Activated effector memory CD4-positive, alpha-beta T cell treated with Interleukin-2 at 50 U/mL for 16 hours (primary cell): ENCODE data around the gene HES5.

ENCODE experiments used
- DNase-seq: peaks from one replicate; pipeline ENCODE4 v3.0.0-alpha.2; 2020

The HES5 gene

DNA sequence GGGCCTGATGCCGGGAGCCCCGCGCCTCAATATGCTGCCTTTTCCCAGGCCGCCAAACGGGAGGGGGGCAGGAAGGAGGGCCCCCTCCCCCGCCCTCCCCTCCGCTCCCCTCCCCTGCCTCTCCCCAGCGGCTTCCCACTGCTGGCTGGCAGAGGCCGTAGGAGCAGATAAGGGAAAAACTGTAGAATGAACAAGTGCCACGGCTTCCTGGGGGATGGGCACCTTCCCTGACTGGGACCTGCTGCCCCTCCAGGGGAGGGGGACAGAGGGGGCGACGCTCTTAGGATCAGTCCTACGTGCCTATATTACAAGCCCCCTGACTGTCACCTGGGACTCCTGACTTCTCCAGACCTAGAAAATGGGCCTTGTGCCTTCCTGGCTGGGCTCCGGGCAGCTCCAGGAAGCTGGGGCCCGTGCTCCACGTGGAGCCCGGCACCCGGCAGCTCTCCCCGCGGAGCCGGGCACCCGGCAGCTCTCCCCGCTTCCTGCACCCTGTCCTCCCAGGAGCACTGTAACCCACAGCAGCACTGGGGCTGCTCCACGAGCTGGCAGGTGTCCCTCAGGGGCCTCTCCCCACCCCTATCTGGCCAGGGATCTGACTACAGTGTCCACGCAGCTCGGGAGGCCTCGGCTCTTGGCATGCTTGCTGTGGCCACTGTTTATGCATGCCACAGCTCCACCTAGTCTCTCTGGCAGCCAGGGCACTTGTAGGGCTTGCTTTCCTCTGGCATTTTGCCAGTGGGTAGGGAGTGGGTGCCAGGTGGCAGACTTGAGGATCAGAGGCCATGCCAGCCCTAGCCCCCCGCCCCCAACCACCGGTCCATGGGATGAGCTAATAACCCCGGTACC, 674 bp upstream of the HES5 start:
- no peak for DNase-seq

DNA sequence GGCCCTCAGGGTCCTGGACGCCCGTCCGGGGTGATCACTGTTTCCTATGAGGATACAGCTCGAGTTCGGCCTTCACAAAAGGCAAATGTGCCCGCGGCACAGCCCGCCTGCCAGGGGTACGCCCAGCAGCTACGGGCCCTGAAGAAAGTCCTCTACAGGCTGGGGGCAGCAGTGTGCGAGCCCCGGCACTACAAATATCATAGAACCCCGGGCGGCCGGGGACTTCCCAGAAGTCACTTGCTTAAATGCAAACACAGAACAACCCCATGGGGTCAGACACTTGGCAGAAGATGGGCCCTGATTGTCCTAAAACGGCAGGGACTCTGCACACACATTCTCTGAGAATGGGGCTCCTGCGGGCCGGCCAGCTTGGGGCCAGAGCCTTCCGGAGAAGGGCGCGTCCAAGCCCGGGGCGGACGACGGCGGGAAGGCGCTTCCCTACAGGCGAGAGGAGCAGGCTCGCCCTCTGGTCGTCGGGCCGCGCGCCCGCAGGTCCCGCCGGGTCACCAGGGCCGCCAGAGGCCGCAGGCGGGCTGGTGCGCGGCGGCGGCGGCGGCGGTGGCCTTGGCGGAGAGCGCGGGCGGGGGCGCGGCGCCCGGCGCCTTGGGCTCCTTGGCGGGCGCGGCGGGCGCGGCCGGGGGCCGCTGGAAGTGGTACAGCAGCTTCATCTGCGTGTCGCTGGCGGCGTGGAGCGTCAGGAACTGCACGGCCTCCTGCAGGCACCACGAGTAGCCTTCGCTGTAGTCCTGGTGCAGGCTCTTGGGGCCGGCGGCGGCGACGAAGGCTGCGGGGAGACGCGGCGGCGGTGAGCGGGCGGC, 888 bp downstream of the HES5 start:
- no peak for DNase-seq

DNA sequence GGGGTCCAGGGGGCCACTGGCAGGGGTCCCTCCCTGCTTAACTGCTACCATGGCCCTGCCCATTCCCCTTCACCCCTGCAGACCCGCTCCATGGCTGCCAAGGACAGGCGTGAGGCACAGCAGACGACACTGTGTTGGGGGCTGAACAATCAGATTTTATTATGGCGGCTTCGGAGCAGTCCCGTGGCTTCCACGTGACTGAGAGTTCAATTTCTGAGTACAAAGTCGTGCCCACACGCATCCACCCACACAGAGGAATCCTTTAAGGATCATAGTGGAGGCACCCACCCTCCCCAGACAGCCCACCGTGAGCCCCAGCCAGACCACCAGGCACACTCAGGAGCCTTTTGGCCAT, 1.5 kb downstream of the HES5 start:
- DNase-seq = no peak

DNA sequence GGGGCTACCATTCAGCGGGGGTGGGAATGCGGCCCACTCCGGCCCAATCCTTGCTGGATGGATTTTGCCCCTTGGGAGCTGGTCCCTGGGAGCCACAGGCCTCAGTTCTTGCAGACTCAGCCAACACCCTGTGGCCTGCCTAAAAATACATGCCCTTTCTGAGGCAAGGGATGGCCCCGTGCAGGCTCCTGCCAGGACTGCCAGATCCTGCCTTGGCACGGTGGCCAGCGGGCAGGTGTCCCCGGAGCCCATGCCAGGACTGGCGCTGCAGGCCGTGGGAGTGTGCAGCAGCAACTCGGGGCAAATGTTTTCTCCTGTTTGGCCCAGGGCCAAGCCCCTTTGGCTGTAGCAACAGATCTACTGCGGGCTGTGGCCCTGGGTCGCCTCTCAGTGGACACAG, 2.0 kb downstream of the HES5 start:
- DNase-seq = no peak

DNA sequence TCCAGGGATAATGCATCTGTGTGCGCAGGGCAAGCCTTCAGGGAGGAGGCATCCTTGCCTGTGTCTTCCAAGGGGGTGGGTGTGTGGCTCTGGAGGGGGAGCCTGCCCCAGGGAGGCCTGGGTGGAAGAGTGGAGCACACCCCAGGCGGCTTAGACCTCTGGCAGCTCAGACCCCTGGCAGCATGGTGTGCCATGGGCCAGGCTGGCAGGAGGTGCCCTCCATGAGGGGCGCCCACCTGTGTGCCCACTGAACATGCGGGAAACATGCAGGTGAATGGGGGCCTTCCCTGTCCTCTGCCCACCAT, 2.6 kb downstream of the HES5 start:
- DNase-seq = no peak

DNA sequence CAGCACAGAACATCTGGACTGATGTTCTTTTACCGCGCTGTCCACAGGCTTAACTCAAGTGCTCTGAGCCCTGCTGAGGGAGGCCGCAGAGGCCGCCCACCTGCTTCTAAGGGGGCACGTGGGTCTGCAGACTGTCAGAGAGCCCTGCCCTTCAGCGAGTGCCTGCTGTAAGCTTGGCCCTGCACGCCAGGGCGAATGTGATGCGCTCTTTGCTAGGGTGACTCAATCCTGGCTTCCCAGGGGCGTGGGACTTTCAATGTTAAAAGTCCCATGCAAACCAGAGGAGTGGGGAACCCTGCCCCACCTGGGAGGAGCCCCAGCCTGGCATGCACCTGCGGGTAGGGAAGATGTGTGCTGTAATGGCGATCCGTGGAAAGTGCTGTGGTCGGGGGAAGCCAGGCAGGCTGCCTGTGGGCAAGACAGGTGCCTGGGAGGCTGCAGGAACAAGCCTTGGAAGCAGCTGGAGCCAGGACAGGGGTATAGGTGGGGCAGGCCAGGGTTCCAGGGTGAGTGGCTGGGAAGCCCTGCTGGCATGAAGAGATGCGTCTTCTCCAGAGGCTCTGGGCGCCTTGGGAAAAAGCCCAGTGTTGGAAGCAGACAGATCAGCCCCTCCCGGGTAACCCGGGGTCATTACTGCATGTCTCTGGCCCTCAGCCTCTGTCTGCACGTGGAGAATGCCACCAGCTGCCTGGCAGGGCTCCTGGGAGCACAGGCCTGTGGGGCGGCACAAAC, 3.1 kb downstream of the HES5 start:
- DNase-seq = no peak

DNA sequence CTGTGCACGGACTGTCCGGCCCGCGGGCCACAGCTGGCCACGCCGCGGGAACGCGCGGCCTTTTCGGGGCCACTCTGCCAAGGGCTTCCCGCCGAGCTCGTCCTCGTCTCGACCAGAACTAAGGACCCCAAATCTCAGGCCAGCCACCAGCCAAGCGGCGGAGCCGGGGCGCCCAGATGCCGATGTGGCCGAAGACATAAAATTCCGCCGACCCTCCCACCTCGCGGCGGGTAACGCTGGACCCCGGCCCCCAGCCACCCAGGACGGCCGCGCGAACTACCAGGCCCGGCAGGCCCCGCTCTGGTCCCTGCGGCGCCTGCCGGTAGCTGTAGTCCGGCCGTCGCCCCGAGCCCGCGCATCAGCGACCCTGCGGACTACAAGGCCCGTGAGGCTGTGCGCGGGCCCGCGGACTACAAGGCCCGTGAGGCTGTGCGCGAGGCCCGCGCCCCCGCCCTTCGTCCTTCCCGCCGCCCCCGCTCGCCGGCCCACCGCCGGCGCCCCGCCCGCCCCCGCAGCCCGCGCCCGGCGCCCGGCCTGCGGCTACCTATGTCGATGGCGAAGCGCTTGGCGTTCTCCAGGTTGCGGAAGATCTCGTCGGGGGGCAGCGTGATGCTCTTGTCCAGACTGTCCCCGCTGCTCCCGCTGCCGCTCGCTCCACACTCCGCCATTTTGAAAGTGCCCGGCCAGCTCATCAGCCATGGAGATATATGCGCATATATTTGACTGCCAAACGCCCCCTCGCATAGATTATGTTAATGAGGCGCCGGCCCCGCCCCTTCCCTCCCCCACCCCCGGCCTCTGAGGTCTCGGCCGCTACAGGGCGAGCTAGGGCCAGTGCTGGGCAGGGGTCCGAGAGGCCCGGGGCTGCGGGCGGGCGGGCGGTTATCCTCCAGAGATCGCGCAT, 3.9 kb downstream of the HES5 start, which contains the start of gene PANK4:
PANK4 (minus strand) TSS at position 677 of the 904 bp plus-strand sequence; CDS start at position 668, 9 bp downstream.
- peak; percentile 83 for DNase-seq

DNA sequence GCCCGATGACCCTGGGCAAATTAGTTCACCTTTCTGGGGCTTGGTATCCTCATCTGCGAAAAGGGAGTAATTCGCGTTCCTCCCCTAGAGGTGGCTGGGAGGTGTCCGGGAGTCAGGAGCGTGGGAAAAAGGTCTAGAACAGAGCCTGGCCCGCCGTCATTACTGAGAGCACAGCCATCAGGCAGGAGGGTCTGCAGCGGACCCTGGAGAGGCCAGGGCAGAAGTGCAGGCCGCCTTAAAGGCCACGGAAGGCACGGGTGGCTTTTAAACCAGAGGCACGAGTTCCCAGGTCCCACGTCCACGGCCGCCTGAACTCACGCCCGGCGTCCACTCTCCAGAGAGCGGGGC, 4.5 kb downstream of the HES5 start:
- no peak for DNase-seq

DNA sequence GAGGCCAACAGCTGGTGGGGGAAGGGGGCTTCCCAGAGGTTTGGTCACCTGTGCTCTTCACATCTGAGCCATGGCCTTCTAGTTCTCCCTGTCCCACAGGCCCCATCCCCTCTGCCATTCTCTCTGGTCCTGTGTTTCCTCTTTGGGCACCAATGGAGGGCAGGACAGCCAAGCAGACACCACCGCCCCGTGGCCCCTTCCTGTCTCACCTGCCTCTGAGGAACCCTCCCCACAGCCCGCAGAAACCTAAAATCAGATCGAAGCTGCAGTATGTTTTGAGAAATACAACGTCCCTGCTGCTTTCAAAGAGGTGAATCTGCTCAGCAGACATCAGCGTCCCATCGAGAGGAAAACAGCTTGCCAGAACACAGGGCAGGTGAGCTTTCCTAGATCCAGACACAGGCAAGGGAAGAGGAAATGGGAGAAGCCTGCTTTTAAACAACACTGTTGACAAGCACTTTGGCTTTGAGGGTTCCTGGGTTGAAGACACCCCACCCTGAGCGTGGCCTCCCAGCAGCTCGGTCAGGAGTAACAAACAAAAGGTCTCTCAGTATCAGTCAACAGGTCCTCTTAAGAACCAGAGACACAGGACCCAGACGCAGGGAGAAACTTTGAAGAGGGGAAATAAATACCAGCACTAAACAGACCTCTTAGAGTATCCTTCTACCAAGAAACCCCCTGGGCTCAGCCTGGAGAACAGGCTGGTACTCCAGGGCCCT, 6.0 kb downstream of the HES5 start:
- DNase-seq = peak; percentile 56

DNA sequence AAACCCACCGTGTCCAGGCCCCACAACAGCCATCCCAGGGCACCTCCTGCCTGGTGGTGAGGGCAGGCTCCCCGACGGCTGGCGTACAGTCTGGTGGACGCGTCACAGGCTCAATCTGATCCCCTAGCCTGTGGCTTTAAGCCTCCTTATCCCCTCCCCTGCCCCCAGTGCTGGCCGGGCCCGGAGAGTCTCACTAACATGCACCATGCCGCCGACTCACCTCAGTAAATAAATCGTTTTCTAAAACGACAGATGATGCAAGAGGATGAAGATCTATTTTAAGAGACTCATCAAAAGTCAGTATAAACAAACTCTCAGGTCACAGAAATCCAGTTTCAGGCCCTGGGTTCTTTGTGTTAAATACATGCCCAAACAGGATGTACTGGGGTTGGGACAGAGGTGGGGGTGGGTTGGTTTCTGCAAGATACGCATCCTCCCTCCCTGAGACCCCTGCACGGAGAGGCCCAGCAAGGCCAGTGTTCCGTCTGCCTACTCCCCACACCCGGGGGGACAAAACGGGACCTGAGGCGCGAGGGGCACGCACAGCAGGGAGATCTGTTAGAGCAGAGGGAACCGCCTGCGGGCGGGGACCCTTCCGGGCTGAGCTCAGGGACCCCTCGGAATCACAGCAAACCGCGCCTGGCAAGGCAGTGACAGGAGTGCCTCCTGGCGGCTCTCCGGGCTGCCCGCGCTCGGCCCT, 6.7 kb downstream of the HES5 start:
- no peak for DNase-seq

DNA sequence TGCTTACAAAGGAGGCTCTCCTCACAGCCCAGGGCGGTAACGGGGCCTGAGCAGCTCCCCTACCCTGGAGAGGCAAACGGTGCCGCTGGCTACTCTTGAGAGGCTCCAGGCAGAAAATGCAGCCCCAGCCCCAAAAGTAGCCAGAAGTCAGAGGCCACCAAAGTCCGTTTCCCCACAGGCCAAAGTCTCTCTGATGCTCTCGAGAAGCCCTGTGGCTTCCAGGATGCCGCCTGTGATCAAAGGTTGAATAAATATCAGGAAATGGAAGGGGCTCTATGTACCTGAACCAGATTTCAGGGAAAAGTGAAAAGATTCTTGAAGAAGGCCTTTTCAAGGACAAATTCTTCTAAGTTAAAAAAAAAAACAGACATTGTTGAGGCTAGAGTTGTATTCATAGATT, 7.8 kb downstream of the HES5 start:
- no peak for DNase-seq

DNA sequence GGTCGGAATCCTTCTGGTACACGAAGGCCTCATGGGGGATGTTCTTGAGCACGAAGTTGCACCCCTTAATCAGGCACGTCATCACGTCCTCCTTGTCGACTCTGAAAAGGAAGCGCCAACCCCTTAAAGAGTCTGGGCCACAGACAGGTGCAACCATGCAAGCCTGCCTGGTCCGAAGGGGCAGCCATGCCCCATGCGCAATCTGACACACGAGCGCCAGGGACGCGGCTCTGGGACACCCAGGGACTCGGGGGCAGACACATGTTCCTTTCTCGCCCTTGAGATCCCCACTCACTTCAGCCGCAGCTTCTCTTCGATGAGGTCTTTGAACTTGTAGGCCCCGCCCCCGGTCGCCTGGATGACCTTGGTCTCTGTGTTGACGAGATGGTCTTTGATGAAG, 9.3 kb downstream of the HES5 start:
- no peak for DNase-seq

DNA sequence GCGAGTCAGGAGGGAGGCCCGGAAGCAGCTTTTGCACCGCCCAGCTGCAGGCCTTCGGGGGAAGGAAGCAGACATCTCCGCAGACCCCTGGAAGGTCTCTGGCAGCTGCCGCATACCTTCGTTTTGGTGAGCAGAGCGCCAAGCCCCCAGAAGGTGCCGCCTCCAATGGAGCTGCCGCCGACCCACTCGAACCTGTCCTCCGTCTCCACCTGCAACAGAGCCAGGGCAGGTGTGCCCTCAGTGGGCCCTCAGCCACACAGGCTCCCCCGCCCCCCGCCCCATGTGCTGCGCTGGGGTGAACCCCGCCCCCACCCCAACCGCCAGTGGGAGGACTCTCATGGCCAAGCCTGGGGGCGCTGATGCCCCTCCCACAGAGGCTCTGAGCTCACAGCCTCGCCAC, 9.9 kb downstream of the HES5 start:
- DNase-seq = no peak

DNA sequence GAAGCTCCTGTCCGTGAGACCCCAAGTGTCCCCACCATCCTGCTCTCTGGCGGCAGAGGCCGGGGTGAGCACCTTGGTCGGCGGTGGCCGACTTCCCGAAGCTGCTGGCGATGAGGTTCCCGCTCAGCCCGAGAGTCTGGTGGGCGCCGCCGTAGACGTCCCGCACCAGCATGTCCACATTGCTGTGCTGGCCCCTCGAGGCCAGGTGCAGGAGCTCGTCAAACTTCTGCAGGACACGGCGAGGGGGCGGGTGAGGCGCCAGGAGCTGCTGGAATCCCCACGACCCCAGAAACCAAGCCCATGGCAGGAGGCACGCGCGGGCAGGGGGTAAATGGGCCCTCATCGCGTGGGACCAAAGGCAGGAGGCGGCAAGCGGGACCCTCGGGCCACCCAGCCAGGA, 10.3 kb downstream of the HES5 start:
- no peak for DNase-seq

DNA sequence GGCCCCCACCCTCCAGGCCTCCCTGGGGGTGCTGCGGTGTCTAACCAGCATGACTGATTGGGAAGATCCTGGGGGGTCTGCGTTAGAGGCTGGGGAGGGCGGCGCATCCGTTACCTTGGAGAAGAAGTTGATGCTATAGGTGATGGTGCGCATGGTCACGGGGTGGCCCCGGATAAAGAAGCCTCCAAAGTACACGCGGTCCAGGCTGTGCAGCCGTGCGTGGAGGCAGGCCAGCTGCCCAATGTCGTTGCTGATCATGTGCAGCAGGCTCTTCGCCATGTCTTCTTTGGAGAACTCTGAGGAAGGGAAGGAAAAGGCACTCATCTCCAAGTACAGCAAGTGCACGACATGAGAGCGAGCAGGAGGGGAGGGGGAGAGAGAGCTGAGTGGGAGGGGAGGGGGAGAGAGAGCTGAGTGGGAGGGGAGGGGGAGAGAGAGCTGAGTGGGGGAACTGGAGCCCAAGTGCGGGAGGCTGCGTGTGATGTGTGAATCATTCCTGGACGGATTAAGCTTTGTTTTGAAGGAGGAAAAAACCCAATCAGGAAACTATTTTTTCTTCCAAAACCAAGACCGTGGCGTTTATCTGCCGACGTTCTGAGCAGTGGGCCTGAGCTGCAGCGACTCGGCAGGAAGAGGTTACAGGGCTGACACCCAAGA, 10.9 kb downstream of the HES5 start:
- DNase-seq = no peak

DNA sequence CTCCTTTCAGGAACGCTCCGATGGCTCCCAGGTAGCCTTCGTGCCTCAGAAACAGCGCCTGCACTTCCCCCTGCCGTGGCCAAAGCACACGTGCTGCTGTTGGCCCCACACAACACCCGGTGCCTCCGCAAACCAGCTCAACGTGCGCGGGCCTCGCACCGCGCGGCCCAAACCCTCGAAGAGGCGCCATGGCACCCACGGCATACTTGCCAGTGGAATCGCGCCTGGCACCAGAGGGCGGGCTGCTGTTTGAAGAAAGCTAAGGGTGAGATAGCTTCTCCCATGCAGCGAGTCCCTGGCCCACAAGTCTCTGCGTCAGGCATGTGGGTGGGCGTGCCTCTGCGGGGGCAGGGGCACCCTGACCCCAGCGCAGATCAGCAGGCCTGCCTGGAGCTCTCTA, 11.5 kb downstream of the HES5 start:
- DNase-seq = no peak

DNA sequence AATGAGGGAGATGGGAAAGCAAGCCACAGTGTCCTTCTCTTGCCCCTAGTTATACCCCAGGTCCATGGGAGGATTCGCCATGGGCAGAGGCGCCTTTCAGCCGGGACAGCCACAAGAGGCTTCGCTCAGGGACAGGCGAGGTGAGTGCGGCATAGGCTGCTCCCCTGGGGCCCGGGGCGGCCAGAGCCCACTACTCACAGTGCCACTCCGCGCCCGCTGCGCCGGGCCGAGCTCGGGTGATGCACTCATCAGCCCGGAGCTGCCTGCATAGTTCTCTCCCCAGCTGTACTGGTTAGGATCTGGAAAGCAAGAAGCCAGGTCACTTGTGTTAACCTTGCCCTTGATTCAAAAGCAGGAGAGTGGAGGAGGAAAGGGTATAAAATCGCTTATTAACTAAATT, 12.1 kb downstream of the HES5 start:
- DNase-seq = no peak

DNA sequence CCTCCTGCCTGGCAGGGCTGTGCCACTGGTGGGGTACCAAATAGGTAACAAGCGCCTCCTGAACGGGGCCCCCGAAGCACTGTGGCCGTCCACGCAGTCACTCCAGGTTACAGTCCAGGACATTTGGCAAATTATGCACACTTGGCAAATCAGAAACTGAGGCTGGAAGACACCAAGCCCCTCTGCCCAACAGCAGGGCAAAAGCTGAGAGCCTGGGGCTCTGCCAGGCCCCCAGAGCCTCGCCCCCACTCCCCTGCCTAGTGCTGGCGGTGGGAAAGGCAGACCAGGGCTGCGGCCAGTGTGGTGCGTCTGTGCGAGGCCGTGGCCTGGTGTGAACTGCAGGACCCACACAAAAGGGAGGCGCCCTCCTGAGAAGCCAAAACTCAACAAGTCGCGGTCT, 13.1 kb downstream of the HES5 start:
- DNase-seq = no peak

DNA sequence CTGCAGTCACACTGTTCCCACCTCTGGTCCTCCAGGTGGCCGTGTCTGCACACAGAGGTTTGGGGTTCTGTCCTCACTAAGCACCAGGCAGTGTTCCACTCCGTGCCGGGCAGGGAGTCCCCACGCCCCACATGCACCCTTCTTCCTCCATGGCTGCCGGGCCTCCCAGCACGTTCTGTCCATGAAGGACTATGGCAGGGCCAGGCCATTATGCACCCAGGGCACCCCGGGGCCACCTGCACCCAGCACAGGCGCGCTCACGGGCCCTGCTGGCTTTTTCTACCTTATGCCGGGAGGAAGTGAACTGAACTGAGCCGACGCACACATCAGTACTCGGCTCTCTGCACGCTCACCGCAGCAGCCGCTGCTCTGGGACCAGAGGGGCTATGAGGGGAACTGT, 13.9 kb downstream of the HES5 start:
- no peak for DNase-seq

DNA sequence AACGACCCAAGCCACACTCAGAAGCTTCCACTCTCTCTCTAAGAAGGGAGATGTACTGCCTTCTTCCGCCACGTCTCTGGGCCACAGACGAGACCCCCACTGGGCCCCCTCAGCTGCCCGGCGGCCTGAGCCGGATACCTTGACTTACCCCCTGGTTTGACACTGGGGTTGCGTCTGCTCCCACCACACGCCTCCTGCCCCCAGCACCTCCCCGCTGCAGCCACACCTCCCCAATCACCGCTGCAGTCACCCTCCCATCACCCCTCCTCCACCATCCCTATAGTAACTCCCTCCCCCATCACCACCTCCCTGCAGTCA, 14.3 kb downstream of the HES5 start:
- no peak for DNase-seq
